HEK293 (cell line): Measurements from ENCODE around the gene ZNF536.

Experiments
- CTCF ChIP-seq: fragments of 450-650 bp; formaldehyde crosslinking; IDR thresholded peaks from 2 replicates; pipeline ENCODE4 v1.5.1; 2016; ENCODE audit warnings: missing biosample characterization, missing genetic modification characterization
- PRDM10 ChIP-seq: fragments of 450-650 bp; formaldehyde crosslinking; IDR thresholded peaks from 2 replicates; pipeline ENCODE4 v1.5.1; 2016; ENCODE audit warnings: missing biosample characterization, missing genetic modification characterization

GRCh38 chr19:30564551-30565011, 192.4 kb downstream of the ZNF536 start:
- TF ChIP-seq CTCF (tag by site-specific recombination) (no peak), PRDM10 (tag by site-specific recombination) (no peak)
